Neural progenitor cell (in vitro differentiated cells): ENCODE results near the gene ZSCAN2. TPM values are rescaled to one million over a fixed set of nuclear protein-coding genes. Genes with fewer than 3 reads are reported as not detected.

Source experiments
- DNase-seq: peaks from one replicate; pipeline ENCODE4 v3.0.0-alpha.2; 2016; ENCODE audit warnings: low spot score
- H2AFZ ChIP-seq: fragments of 200-600 bp; sonication (generic); replicated peaks from 2 replicates; pipeline ENCODE4 v1.6.1; 2016; ENCODE audit warnings: antibody characterized with exemption
- H3F3A ChIP-seq: fragments of 200-600 bp; sonication (generic); 2 replicates; pipeline ENCODE4 v1.6.1; 2016; ENCODE audit warnings: antibody characterized with exemption, low read depth
- H3K27ac ChIP-seq: fragments of 200-600 bp; sonication (generic); 2 replicates; pipeline ENCODE4 v1.5.1; 2016; ENCODE audit warnings: mild to moderate bottlenecking
- H3K27me3 ChIP-seq: fragments of 200-600 bp; sonication (generic); 2 replicates; pipeline ENCODE4 v1.6.1; 2016; ENCODE audit warnings: mild to moderate bottlenecking, moderate library complexity
- H3K36me3 ChIP-seq: fragments of 200-600 bp; sonication (generic); 2 replicates; pipeline ENCODE4 v1.5.1; 2016
- H3K4me1 ChIP-seq: fragments of 200-600 bp; sonication (generic); 2 replicates; pipeline ENCODE4 v1.6.1; 2016; ENCODE audit warnings: mixed run types
- H3K4me2 ChIP-seq: fragments of 200-600 bp; sonication (generic); 2 replicates; pipeline ENCODE4 v1.6.1; 2016
- H3K4me3 ChIP-seq: fragments of 200-600 bp; sonication (generic); 2 replicates; pipeline ENCODE4 v1.5.1; 2016
- H3K79me2 ChIP-seq: fragments of 200-600 bp; sonication (generic); 2 replicates; pipeline ENCODE4 v1.6.1; 2016; ENCODE audit warnings: low read depth
- H3K9ac ChIP-seq: fragments of 200-600 bp; sonication (generic); 2 replicates; pipeline ENCODE4 v1.6.1; 2016
- H3K9me3 ChIP-seq: fragments of 200-600 bp; sonication (generic); 2 replicates; pipeline ENCODE4 v1.5.1; 2016; ENCODE audit warnings: low read depth
- H4K20me1 ChIP-seq: fragments of 200-600 bp; sonication (generic); 2 replicates; pipeline ENCODE4 v1.6.1; 2016; ENCODE audit warnings: low read depth
- H3K27ac Mint-ChIP-seq: 3 replicates; pipeline ENCODE4 v1.8.0; 2021; ENCODE audit warnings: mixed read lengths
- H3K27me3 Mint-ChIP-seq: 2 replicates; pipeline ENCODE4 v1.8.0; 2022; ENCODE audit warnings: low read depth, mild to moderate bottlenecking, inconsistent platforms, moderate library complexity, mixed read lengths; ENCODE audit not compliant: insufficient read depth
- H3K36me3 Mint-ChIP-seq: 3 replicates; pipeline ENCODE4 v1.8.0; 2021; ENCODE audit warnings: mixed read lengths
- H3K4me1 Mint-ChIP-seq: 3 replicates; pipeline ENCODE4 v1.8.0; 2021; ENCODE audit warnings: mixed read lengths
- H3K4me3 Mint-ChIP-seq: 3 replicates; pipeline ENCODE4 v1.8.0; 2021; ENCODE audit warnings: mild to moderate bottlenecking, moderate library complexity, mixed read lengths
- H3K9me3 Mint-ChIP-seq: 3 replicates; pipeline ENCODE4 v1.8.0; 2020; ENCODE audit warnings: mixed read lengths
- EZH2 ChIP-seq: fragments of 200-600 bp; sonication (generic); IDR thresholded peaks from 2 replicates; pipeline ENCODE4 v1.6.1; 2017; ENCODE audit warnings: antibody characterized with exemption, mild to moderate bottlenecking, moderate library complexity
- EZH2phosphoT487 ChIP-seq: fragments of 200-600 bp; sonication (generic); IDR thresholded peaks from 2 replicates; pipeline ENCODE4 v1.6.1; 2017; ENCODE audit warnings: antibody characterized with exemption
- total RNA-seq: library from RNA; depleted of rRNA; stranded (reverse); fragments of >200 nt; gene quantifications from 2 replicates; pipeline ENCODE4 v1.2.3, GENCODE V29; 2015; ENCODE audit warnings: low replicate concordance
- TF ChIP-seq, protein P1 (sequence below): fragments of 200-600 bp; sonication (generic); IDR thresholded peaks from 2 replicates; pipeline ENCODE4 v1.5.1; 2017; ENCODE audit warnings: antibody characterized with exemption, mild to moderate bottlenecking

ZSCAN2 gene
- total RNA-seq, 1 donor from 2014 or later = 6.7 TPM

DNA sequence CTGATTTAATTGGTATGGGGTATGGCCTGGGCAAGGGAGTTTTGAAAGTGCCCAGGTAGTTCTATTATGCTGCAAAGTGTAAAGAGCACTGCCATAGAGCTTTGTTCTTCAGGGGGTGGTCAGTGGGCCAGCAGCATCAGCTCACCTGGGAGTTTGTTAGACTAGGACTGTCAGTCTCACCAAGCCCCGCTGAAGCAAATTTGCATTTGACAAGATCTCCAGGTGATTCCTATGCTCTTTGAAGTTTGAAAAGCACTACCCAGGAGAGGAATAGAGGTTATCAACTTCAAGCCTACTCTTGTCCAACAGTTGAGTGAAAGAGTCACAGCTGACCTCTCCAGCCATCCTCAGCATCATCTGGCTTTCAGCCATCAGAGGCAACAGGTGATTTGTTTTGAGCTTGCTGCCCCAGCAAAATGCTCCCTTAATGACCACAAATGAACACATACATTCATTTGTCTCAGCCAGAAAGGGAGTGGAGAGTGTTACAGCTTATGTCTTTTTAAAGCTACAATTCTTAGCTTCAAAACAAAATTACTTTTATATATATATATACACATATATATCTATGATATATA lies 8.0 kb downstream of the ZSCAN2 start:
- no peaks in the 10 kb centered on the region for H3K9me3 ChIP-seq
- no peaks in the 10 kb centered on the region for H3K27me3 Mint-ChIP-seq
- no peak overlapping the region for H2AFZ ChIP-seq
- H4K20me1 ChIP-seq = peaks cover 35% of the 10 kb centered on the region
- TF ChIP-seq EZH2phosphoT487 (no peak), EZH2 (no peak)
- no peak overlapping the region for H3K4me3 ChIP-seq
- no peaks in the 10 kb centered on the region for H3K4me1 ChIP-seq
- no peak for DNase-seq
- H3K9me3 Mint-ChIP-seq = no peaks in the 10 kb centered on the region
- no peak overlapping the region for H3K4me3 Mint-ChIP-seq
- peaks cover 10% of the 10 kb centered on the region for H3K27me3 ChIP-seq
- no peaks in the 10 kb centered on the region for H3F3A ChIP-seq
- H3K9ac ChIP-seq = no peak overlapping the region
- no peak overlapping the region for H3K4me2 ChIP-seq
- peaks cover 46% of the 10 kb centered on the region for H3K36me3 Mint-ChIP-seq
- H3K4me1 Mint-ChIP-seq = peaks cover 3% of the 10 kb centered on the region
- no peak overlapping the region for H3K27ac ChIP-seq
- H3K27ac Mint-ChIP-seq = no peak overlapping the region
- H3K79me2 ChIP-seq = no peaks in the 10 kb centered on the region
- H3K36me3 ChIP-seq = no peaks in the 10 kb centered on the region

DNA sequence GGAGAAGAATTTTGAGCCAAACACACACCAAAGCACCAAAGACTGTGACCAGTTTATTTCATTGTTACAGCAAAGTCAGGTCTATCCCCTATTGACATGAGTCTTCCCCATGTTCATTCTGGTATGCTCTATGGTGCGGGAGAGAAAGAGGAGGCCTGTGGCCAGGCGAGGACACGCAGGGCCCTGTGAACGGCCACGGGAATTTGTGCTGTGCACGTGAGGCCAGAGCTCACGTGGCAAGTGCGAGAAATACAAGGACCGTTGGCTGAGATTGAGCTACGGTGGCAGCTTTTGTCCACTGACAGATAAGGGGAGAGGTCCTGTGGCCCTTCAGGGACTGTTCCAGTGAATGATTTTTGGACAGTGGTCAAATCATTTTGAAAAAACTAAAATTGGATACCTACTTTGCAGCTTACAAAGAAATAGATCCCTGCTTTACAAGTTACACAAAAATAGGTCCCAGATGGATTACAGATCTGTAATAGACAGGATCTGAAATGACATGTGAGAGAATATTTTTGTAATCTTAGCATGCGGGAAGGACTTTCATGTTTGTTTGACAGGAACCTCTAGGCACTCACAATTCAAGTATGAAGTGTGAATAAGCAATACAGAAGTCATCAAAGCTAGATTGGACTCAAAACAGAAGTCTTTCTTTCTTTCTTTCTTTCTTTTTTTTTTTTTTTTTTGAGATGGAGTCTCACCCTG lies 9.2 kb downstream of the ZSCAN2 start:
- H3K27me3 Mint-ChIP-seq = no peaks in the 10 kb centered on the region
- no peaks in the 10 kb centered on the region for H3K4me1 ChIP-seq
- no peak overlapping the region for H3K4me3 Mint-ChIP-seq
- no peak overlapping the region for H3K27ac Mint-ChIP-seq
- H3K79me2 ChIP-seq = no peaks in the 10 kb centered on the region
- no peaks in the 10 kb centered on the region for H3F3A ChIP-seq
- peaks cover 52% of the 10 kb centered on the region for H3K36me3 Mint-ChIP-seq
- no peaks in the 10 kb centered on the region for H3K36me3 ChIP-seq
- H3K4me2 ChIP-seq = no peak overlapping the region
- H4K20me1 ChIP-seq = peaks cover 29% of the 10 kb centered on the region
- no peaks in the 10 kb centered on the region for H3K9me3 ChIP-seq
- H3K27me3 ChIP-seq = peaks cover under 1% of the 10 kb centered on the region
- no peak for TF ChIP-seq EZH2phosphoT487
- TF ChIP-seq, protein P1, sequence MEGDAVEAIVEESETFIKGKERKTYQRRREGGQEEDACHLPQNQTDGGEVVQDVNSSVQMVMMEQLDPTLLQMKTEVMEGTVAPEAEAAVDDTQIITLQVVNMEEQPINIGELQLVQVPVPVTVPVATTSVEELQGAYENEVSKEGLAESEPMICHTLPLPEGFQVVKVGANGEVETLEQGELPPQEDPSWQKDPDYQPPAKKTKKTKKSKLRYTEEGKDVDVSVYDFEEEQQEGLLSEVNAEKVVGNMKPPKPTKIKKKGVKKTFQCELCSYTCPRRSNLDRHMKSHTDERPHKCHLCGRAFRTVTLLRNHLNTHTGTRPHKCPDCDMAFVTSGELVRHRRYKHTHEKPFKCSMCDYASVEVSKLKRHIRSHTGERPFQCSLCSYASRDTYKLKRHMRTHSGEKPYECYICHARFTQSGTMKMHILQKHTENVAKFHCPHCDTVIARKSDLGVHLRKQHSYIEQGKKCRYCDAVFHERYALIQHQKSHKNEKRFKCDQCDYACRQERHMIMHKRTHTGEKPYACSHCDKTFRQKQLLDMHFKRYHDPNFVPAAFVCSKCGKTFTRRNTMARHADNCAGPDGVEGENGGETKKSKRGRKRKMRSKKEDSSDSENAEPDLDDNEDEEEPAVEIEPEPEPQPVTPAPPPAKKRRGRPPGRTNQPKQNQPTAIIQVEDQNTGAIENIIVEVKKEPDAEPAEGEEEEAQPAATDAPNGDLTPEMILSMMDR = no peak
- TF ChIP-seq EZH2 = no peak
- no peaks in the 10 kb centered on the region for H3K9me3 Mint-ChIP-seq
- no peak for DNase-seq
- no peak overlapping the region for H3K9ac ChIP-seq
- H3K27ac ChIP-seq = no peak overlapping the region
- H3K4me1 Mint-ChIP-seq = no peaks in the 10 kb centered on the region
- H3K4me3 ChIP-seq = no peak overlapping the region
- no peak overlapping the region for H2AFZ ChIP-seq

DNA sequence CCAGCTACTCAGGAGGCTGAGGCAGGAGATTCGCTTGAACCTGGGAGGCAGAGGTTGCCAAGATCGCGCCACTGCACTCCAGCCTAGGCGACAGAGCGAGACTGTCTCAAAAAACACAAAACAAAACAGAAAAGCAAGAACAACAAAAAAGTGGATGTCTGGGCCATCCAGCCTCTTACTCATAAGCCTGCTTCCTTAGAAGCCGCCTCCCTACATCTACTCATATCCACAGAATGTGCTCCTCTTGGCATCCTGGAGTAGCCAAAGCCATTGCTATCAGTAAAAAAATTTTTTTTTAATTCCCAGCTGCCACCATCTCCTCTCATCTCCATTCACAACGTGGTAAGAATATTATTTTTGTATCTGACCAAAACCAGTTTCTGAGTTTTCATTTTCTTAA lies 10.8 kb downstream of the ZSCAN2 start:
- H3K27me3 ChIP-seq = no peaks in the 10 kb centered on the region
- TF ChIP-seq, protein P1 = no peak
- TF ChIP-seq EZH2 (no peak), EZH2phosphoT487 (no peak)
- no peak for DNase-seq
- H3K4me2 ChIP-seq = no peak overlapping the region
- no peaks in the 10 kb centered on the region for H3F3A ChIP-seq
- Mint-ChIP-seq H3K9me3 (no peaks in the 10 kb centered on the region), H3K4me1 (no peaks in the 10 kb centered on the region), H3K27ac (no peak overlapping the region), H3K27me3 (no peaks in the 10 kb centered on the region), H3K36me3 (peaks cover 49% of the 10 kb centered on the region), H3K4me3 (no peak overlapping the region)
- H4K20me1 ChIP-seq = peaks cover 16% of the 10 kb centered on the region
- no peak overlapping the region for H3K27ac ChIP-seq
- no peaks in the 10 kb centered on the region for H3K9me3 ChIP-seq
- H2AFZ ChIP-seq = no peak overlapping the region
- no peaks in the 10 kb centered on the region for H3K79me2 ChIP-seq
- H3K9ac ChIP-seq = no peak overlapping the region
- H3K4me3 ChIP-seq = no peak overlapping the region
- no peaks in the 10 kb centered on the region for H3K4me1 ChIP-seq
- H3K36me3 ChIP-seq = no peaks in the 10 kb centered on the region

DNA sequence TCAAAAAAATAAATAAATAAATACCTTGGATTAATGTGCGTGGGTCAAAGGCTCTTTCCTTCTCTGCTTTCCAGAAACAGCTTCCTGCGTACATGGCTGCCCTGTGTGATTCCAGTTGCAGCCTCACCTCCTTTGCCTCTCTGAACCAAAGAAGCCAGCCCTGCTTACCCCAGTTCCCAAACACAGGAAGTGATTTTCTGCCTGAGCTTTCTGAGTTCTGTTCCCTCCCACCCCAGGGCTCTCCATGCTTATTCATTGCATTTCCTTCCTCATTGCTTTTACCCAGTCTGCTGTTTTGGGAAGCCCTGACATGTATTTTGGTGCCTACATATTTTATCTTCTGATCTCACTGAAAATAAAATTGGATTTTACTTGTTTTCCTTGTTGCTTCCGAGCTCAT lies 15.4 kb downstream of the ZSCAN2 start:
- Histone ChIP-seq H3K4me3 (no peak overlapping the region), H3K27ac (no peak overlapping the region), H3K9ac (no peak overlapping the region), H3K79me2 (no peaks in the 10 kb centered on the region), H3K36me3 (peaks cover 2% of the 10 kb centered on the region), H4K20me1 (no peaks in the 10 kb centered on the region), H3K4me2 (no peak overlapping the region), H3K27me3 (no peaks in the 10 kb centered on the region), H3F3A (no peaks in the 10 kb centered on the region), H3K9me3 (peaks cover 5% of the 10 kb centered on the region), H2AFZ (no peak overlapping the region), H3K4me1 (no peaks in the 10 kb centered on the region)
- H3K4me3 Mint-ChIP-seq = no peak overlapping the region
- H3K4me1 Mint-ChIP-seq = no peaks in the 10 kb centered on the region
- no peak overlapping the region for H3K27ac Mint-ChIP-seq
- no peak for TF ChIP-seq EZH2phosphoT487
- TF ChIP-seq, protein P1 = no peak
- no peak for TF ChIP-seq EZH2
- peaks cover 53% of the 10 kb centered on the region for H3K36me3 Mint-ChIP-seq
- peaks cover 23% of the 10 kb centered on the region for H3K9me3 Mint-ChIP-seq
- peaks cover 2% of the 10 kb centered on the region for H3K27me3 Mint-ChIP-seq
- DNase-seq = no peak
